Transverse colon (tissue), 3 donors: ENCODE results near the gene DMXL2.

Experiments
- POLR2A ChIP-seq: fragments of 450-650 bp; IDR thresholded peaks from one replicate; pipeline ENCODE4 v1.6.1; 2016; ENCODE audit warnings: antibody characterized with exemption, mild to moderate bottlenecking, moderate library complexity
- TF ChIP-seq, protein P1 (sequence below), 5 experiments: fragments of 200-600 bp in 3 of 5; fragments of 450-650 bp in 2 of 5; sonication (generic) in 3 of 5; IDR thresholded peaks; 1 replicate in 2 of 5; 2 replicates in 3 of 5; pipeline ENCODE4 v1.5.1; 2016 to 2017; ENCODE audit warnings: antibody characterized with exemption in 5 of 5, inconsistent platforms in 3 of 5, mild to moderate bottlenecking in 2 of 5, moderate library complexity in 1 of 5

- no peak for TF ChIP-seq POLR2A
- TF ChIP-seq, protein P1, sequence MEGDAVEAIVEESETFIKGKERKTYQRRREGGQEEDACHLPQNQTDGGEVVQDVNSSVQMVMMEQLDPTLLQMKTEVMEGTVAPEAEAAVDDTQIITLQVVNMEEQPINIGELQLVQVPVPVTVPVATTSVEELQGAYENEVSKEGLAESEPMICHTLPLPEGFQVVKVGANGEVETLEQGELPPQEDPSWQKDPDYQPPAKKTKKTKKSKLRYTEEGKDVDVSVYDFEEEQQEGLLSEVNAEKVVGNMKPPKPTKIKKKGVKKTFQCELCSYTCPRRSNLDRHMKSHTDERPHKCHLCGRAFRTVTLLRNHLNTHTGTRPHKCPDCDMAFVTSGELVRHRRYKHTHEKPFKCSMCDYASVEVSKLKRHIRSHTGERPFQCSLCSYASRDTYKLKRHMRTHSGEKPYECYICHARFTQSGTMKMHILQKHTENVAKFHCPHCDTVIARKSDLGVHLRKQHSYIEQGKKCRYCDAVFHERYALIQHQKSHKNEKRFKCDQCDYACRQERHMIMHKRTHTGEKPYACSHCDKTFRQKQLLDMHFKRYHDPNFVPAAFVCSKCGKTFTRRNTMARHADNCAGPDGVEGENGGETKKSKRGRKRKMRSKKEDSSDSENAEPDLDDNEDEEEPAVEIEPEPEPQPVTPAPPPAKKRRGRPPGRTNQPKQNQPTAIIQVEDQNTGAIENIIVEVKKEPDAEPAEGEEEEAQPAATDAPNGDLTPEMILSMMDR (IDR thresholded peaks at IDR 0.05) = peak; percentile 29 to 50 (median 37)
These were observed 219.3 kb downstream of the DMXL2 start for GRCh38 chr15:51403072-51403878.
